Measurements from ENCODE around the gene GPSM1. TPM values are rescaled to one million over a fixed set of nuclear protein-coding genes. Genes with fewer than 3 reads are reported as not detected.

The GPSM1 gene
- total RNA-seq, 1 experiment from 2014 or later = 24.7 TPM

- Histone ChIP-seq H3K9me3 (ENCODE audit: control insufficient read depth, low read depth, low read length) (no peaks in the 10 kb centered on the region), H4K20me1 (ENCODE audit: control insufficient read depth, insufficient read depth, insufficient read length) (no peaks in the 10 kb centered on the region), H2BK20ac (ENCODE audit: low read depth, low read length, poor library complexity, severe bottlenecking) (no peak overlapping the region), H3K14ac (ENCODE audit: insufficient read depth, low read length) (no peak overlapping the region; the same call in 1 of the 2 replicates), H3T11ph (ENCODE audit: low read length) (no peak overlapping the region), H3K79me1 (ENCODE audit: insufficient read depth, low read depth, low read length, poor library complexity, severe bottlenecking) (no peaks in the 10 kb centered on the region), H3K4me2 (ENCODE audit: insufficient read depth, insufficient read length, low read length) (no peak overlapping the region), H4K5ac (ENCODE audit: insufficient read length, low read depth, low read length) (no peak overlapping the region), H2BK15ac (ENCODE audit: low read depth, low read length) (no peak overlapping the region), H4K8ac (replicated peaks; ENCODE audit: insufficient read length, low read depth, low read length) (no peak overlapping the region), H3K23me2 (ENCODE audit: insufficient read length, low read depth, low read length, poor library complexity, severe bottlenecking) (no peaks in the 10 kb centered on the region), H2BK120ac (ENCODE audit: low read depth, low read length, poor library complexity, severe bottlenecking) (no peak overlapping the region), H2AFZ (ENCODE audit: low read length) (no peak overlapping the region), H3K27ac (ENCODE audit: insufficient read length, low read depth, low read length) (no peak overlapping the region), H3K79me2 (ENCODE audit: insufficient read depth, low read length) (no peaks in the 10 kb centered on the region), H3K23ac (ENCODE audit: insufficient read length, low read depth, low read length) (no peak overlapping the region), H3K9ac (ENCODE audit: extremely low read depth, insufficient read length, low read length) (no peak overlapping the region), H3K56ac (ENCODE audit: insufficient read length, low read depth, low read length) (no peak overlapping the region), H2BK5ac (ENCODE audit: insufficient read length, low read length) (no peak overlapping the region), H2AK5ac (ENCODE audit: insufficient read length, low read length) (no peak overlapping the region), H3K18ac (ENCODE audit: insufficient read length, low read depth, low read length) (no peak overlapping the region), H3K27me3 (ENCODE audit: insufficient read depth, low read length) (no peaks in the 10 kb centered on the region), H4K91ac (ENCODE audit: insufficient read length, low read depth, low read length) (no peak overlapping the region), H3K4ac (ENCODE audit: low read depth, low read length) (no peak overlapping the region), H3K4me1 (ENCODE audit: insufficient read depth, low read length) (no peaks in the 10 kb centered on the region), H2BK12ac (ENCODE audit: insufficient read length, low read depth, low read length) (no peak overlapping the region)
- H3K9me3 Mint-ChIP-seq = no peaks in the 10 kb centered on the region
- TF ChIP-seq CTCF (conservative IDR thresholded peaks at IDR 0.05) = no peak
- DNase-seq = no peak
- H3K27ac Mint-ChIP-seq = no peak overlapping the region
- no CpG with 5 or more reads among the region's 19 CpGs for WGBS (ENCODE audit: extremely low coverage, insufficient read length, low lambda C conversion rate)
- H3K36me3 Mint-ChIP-seq (ENCODE audit: insufficient read depth in 1 of 3, low read depth in 3 of 3) = peaks cover 0 to 4% (median 0%) of the 10 kb centered on the region in 3 experiments; a peak in 3 of 7 replicates
- H3K27me3 Mint-ChIP-seq (ENCODE audit: low read depth) = peaks cover 1% of the 10 kb centered on the region; the same call in 1 of the 2 replicates
- no peak overlapping the region for H3K4me3 Mint-ChIP-seq
- peaks cover 0 to 5% of the 10 kb centered on the region in 2 experiments; a peak in 1 of 4 replicates for H3K4me1 Mint-ChIP-seq
Observed at GRCh38 chr9:136370037-136370436, 42.7 kb downstream of the GPSM1 start.
